Liver (tissue), 9 donors: Measurements from ENCODE around the gene ENTPD1. TPM values are rescaled to one million over a fixed set of nuclear protein-coding genes. Genes with fewer than 3 reads are reported as not detected.
"Not testable (repeated sequence)": the region's sequence is repeated elsewhere in the genome, so short reads cannot be mapped to it uniquely, and the experiment has no call there.

ENCODE experiments used
- DNase-seq: peaks from one replicate; pipeline ENCODE4 v3.0.0-alpha.2; 2017; ENCODE audit warnings: low spot score
- H3K27ac ChIP-seq, 2 donors: one replicate each; pipeline ENCODE4 v1.7.0; 2013; ENCODE audit warnings: inconsistent platforms in 2 of 2, low read length in 2 of 2, control low read depth in 1 of 2, low read depth in 1 of 2, mild to moderate bottlenecking in 1 of 2
- H3K27me3 ChIP-seq, 4 donors: one replicate each; pipeline versions ENCODE4 v1.6.1 to v1.7.0; 2013; ENCODE audit warnings: low read length in 3 of 4, inconsistent platforms in 1 of 4, mild to moderate bottlenecking in 1 of 4, moderate library complexity in 1 of 4; ENCODE audit not compliant: control insufficient read depth in 4 of 4, insufficient read depth in 4 of 4
- H3K36me3 ChIP-seq, 4 donors: one replicate each; pipeline versions ENCODE4 v1.6.1 to v1.7.0; 2013; ENCODE audit warnings: low read length in 3 of 4, mild to moderate bottlenecking in 3 of 4, low read depth in 1 of 4, moderate library complexity in 1 of 4; ENCODE audit not compliant: control insufficient read depth in 4 of 4, insufficient read depth in 3 of 4
- H3K4me1 ChIP-seq, 4 donors: one replicate each; pipeline versions ENCODE4 v1.6.1 to v1.7.0; 2013; ENCODE audit warnings: low read length in 3 of 4, mild to moderate bottlenecking in 3 of 4, moderate library complexity in 1 of 4; ENCODE audit not compliant: control insufficient read depth in 4 of 4, insufficient read depth in 4 of 4
- H3K4me3 ChIP-seq, 3 donors: one replicate each; pipeline versions ENCODE4 v1.6.1 to v1.7.0; 2013; ENCODE audit warnings: low read length in 3 of 3, control low read depth in 1 of 3, low read depth in 1 of 3, mild to moderate bottlenecking in 1 of 3
- H3K9ac ChIP-seq, 2 donors: one replicate each; pipeline ENCODE4 v1.7.0; 2013; ENCODE audit warnings: low read length in 2 of 2, mild to moderate bottlenecking in 2 of 2, moderate library complexity in 2 of 2, control low read depth in 1 of 2, low read depth in 1 of 2
- H3K9me3 ChIP-seq, 4 donors: one replicate each; pipeline versions ENCODE4 v1.6.1 to v1.7.0; 2013; ENCODE audit warnings: low read length in 3 of 4; ENCODE audit not compliant: control insufficient read depth in 4 of 4
- EGR1 ChIP-seq, 2 donors: IDR thresholded peaks; 2 replicates each; pipeline ENCODE4 v1.6.1; 2016 to 2018; ENCODE audit warnings: antibody characterized with exemption in 2 of 2, low read depth in 2 of 2
- FOXA1 ChIP-seq: IDR thresholded peaks from 2 replicates; pipeline ENCODE4 v1.6.1; 2016; ENCODE audit warnings: antibody characterized with exemption
- FOXA2 ChIP-seq: IDR thresholded peaks from 2 replicates; pipeline ENCODE4 v1.6.1; 2016; ENCODE audit warnings: antibody characterized with exemption
- GABPA ChIP-seq, 2 donors: IDR thresholded peaks in 1 of 2; conservative IDR thresholded peaks in 1 of 2; 2 replicates each; pipeline ENCODE4 v1.6.1; 2016; ENCODE audit warnings: antibody characterized with exemption in 2 of 2, mild to moderate bottlenecking in 1 of 2, moderate library complexity in 1 of 2
- HNF4A ChIP-seq, 2 donors: conservative IDR thresholded peaks; 2 replicates each; pipeline ENCODE4 v1.6.1; 2016; ENCODE audit warnings: antibody characterized with exemption in 2 of 2, mild to moderate bottlenecking in 2 of 2
- HNF4G ChIP-seq: IDR thresholded peaks from 2 replicates; pipeline ENCODE4 v1.6.1; 2016; ENCODE audit warnings: antibody characterized with exemption
- JUND ChIP-seq, 2 donors: IDR thresholded peaks; 2 replicates each; pipeline ENCODE4 v1.6.1; 2016; ENCODE audit warnings: antibody characterized with exemption in 2 of 2
- NR2F2 ChIP-seq: IDR thresholded peaks from 2 replicates; pipeline ENCODE4 v1.6.1; 2016; ENCODE audit warnings: antibody characterized with exemption
- SP1 ChIP-seq: IDR thresholded peaks from 2 replicates; pipeline ENCODE4 v1.6.1; 2018; ENCODE audit warnings: antibody characterized with exemption, mild to moderate bottlenecking
- YY1 ChIP-seq: IDR thresholded peaks from 2 replicates; pipeline ENCODE4 v1.6.1; 2016; ENCODE audit warnings: antibody characterized with exemption, mild to moderate bottlenecking
- WGBS: extraction: QIAGEN DNeasy Blood & Tissue Kit; methylation state at CpG from one replicate; pipeline ENCODE4 v1.1.7; 2013; 5-methylcytosine and 5-hydroxymethylcytosine counted together
- polyA plus RNA-seq, 2 donors: library from polyadenylated mRNA; stranded (reverse) in 1 of 2; unstranded in 1 of 2; fragments of 200-250 nt in 1 of 2; fragments of >200 nt in 1 of 2; fragmentation: Nextera tagmentation in 1 of 2; extraction: Ambion mirVana in 1 of 2; gene quantifications; one replicate each; pipeline versions ENCODE4 v1.2.1 to v1.2.3, GENCODE V29; 2013 to 2015
- total RNA-seq, 2 donors: library from RNA; depleted of rRNA; stranded (reverse); fragments of >200 nt; gene quantifications; one replicate each; pipeline ENCODE4 v1.2.3, GENCODE V29; 2014
- TF ChIP-seq, protein P1 (sequence below): IDR thresholded peaks from 2 replicates; pipeline ENCODE4 v1.6.1; 2016; ENCODE audit warnings: antibody characterized with exemption
- TF ChIP-seq, protein P2 (sequence below): fragments of 150-350 bp; IDR thresholded peaks from 2 replicates; pipeline ENCODE4 v1.5.1; 2017; ENCODE audit warnings: improper control_type of control experiment, low read depth, low read length; ENCODE audit not compliant: missing input control
- TF ChIP-seq, protein P3 (sequence below): IDR thresholded peaks from 2 replicates; pipeline ENCODE4 v1.6.1; 2016; ENCODE audit warnings: antibody characterized with exemption
- donor health status: healthy.
- donor health status: healthy.
- donor health status: healthy.
- donor health status: healthy.
- donor health status: healthy.

The ENTPD1 gene
- total and polyA plus RNA-seq, 4 donors = 2.1 to 8.0 (median 4.3) TPM

- Histone ChIP-seq H3K9me3 (no peaks in the 10 kb centered on the region), H3K4me1 (peaks cover 0 to 4% (median 2%) of the 10 kb centered on the region in 4 donors), H3K27me3 (no peaks in the 10 kb centered on the region), H3K36me3 (no peaks in the 10 kb centered on the region), H3K9ac (no peak overlapping the region), H3K4me3 (no peak overlapping the region), H3K27ac (no peak overlapping the region)
- 94% methylated on average over 2 of the region's 2 CpGs for WGBS
- no peak for TF ChIP-seq YY1
- no peak for TF ChIP-seq GABPA (IDR thresholded peaks at IDR 0.05 in 1 of 2, conservative IDR thresholded peaks at IDR 0.05 in 1 of 2)
- TF ChIP-seq HNF4G = no peak
- TF ChIP-seq, protein P1, sequence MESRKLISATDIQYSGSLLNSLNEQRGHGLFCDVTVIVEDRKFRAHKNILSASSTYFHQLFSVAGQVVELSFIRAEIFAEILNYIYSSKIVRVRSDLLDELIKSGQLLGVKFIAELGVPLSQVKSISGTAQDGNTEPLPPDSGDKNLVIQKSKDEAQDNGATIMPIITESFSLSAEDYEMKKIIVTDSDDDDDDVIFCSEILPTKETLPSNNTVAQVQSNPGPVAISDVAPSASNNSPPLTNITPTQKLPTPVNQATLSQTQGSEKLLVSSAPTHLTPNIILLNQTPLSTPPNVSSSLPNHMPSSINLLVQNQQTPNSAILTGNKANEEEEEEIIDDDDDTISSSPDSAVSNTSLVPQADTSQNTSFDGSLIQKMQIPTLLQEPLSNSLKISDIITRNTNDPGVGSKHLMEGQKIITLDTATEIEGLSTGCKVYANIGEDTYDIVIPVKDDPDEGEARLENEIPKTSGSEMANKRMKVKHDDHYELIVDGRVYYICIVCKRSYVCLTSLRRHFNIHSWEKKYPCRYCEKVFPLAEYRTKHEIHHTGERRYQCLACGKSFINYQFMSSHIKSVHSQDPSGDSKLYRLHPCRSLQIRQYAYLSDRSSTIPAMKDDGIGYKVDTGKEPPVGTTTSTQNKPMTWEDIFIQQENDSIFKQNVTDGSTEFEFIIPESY = no peak
- no peak for TF ChIP-seq JUND (IDR thresholded peaks at IDR 0.05)
- no peak for TF ChIP-seq FOXA2
- TF ChIP-seq SP1 = no peak
- TF ChIP-seq, protein P2, sequence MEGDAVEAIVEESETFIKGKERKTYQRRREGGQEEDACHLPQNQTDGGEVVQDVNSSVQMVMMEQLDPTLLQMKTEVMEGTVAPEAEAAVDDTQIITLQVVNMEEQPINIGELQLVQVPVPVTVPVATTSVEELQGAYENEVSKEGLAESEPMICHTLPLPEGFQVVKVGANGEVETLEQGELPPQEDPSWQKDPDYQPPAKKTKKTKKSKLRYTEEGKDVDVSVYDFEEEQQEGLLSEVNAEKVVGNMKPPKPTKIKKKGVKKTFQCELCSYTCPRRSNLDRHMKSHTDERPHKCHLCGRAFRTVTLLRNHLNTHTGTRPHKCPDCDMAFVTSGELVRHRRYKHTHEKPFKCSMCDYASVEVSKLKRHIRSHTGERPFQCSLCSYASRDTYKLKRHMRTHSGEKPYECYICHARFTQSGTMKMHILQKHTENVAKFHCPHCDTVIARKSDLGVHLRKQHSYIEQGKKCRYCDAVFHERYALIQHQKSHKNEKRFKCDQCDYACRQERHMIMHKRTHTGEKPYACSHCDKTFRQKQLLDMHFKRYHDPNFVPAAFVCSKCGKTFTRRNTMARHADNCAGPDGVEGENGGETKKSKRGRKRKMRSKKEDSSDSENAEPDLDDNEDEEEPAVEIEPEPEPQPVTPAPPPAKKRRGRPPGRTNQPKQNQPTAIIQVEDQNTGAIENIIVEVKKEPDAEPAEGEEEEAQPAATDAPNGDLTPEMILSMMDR = no peak
- TF ChIP-seq, protein P3, sequence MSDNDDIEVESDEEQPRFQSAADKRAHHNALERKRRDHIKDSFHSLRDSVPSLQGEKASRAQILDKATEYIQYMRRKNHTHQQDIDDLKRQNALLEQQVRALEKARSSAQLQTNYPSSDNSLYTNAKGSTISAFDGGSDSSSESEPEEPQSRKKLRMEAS = no peak
- TF ChIP-seq NR2F2 = no peak
- no peak for TF ChIP-seq FOXA1
- TF ChIP-seq EGR1 (IDR thresholded peaks at IDR 0.05; ENCODE audit: low read depth in 2 of 2) = no peak
- no peak for TF ChIP-seq HNF4A (conservative IDR thresholded peaks at IDR 0.05)
- no peak for DNase-seq
Measured at GRCh38 chr10:95909561-95909960, 153.6 kb downstream of the ENTPD1 start.

- not testable (repeated sequence) for H3K9ac ChIP-seq, H3K4me3 ChIP-seq, H3K27ac ChIP-seq, H3K27me3 ChIP-seq, H3K36me3 ChIP-seq, H3K9me3 ChIP-seq, H3K4me1 ChIP-seq, DNase-seq
Measured at GRCh38 chr10:95916039-95916438, 160.1 kb downstream of the ENTPD1 start.

Other genes with a start within 250 kb of the ENTPD1 start
- 10 to 100 TPM; 33.2 to 71.3 TPM for gene SORBS1, start 194.8 kb upstream of the ENTPD1 start, total RNA-seq
- 10 to 100 TPM; 38.3 to 49.9 TPM for gene SORBS1, start 194.8 kb upstream of the ENTPD1 start, polyA plus RNA-seq
- 10 to 100 TPM; 31.1 to 35.0 TPM for gene ALDH18A1, start 99.5 kb upstream of the ENTPD1 start, total RNA-seq
- gene ALDH18A1, start 99.5 kb upstream of the ENTPD1 start, polyA plus RNA-seq = 10 to 100 TPM in 1 of 2 donors, 1 to 10 TPM in 1; 10.0 to 19.2 TPM
- gene TCTN3, start 62.2 kb upstream of the ENTPD1 start, total RNA-seq = 10 to 100 TPM; 15.1 to 16.9 TPM
- 10 to 100 TPM; 17.7 to 18.3 TPM for gene TCTN3, start 62.2 kb upstream of the ENTPD1 start, polyA plus RNA-seq
- under 1 TPM; 0.05 to 0.59 TPM for gene CC2D2B, start 151.8 kb downstream of the ENTPD1 start, total RNA-seq
- gene CC2D2B, start 151.8 kb downstream of the ENTPD1 start, polyA plus RNA-seq = under 1 TPM; 0.06 to 0.10 TPM